Right hindlimb (tissue), 1 donor: Measurements from ENCODE around the gene NCAPG.
"Not testable (repeated sequence)": the region's sequence is repeated elsewhere in the genome, so short reads cannot be mapped to it uniquely, and the experiment has no call there.

ENCODE experiments used
- DNase-seq: peaks from one replicate; pipeline ENCODE4 v3.0.0-alpha.2; 2018

Gene NCAPG

DNA sequence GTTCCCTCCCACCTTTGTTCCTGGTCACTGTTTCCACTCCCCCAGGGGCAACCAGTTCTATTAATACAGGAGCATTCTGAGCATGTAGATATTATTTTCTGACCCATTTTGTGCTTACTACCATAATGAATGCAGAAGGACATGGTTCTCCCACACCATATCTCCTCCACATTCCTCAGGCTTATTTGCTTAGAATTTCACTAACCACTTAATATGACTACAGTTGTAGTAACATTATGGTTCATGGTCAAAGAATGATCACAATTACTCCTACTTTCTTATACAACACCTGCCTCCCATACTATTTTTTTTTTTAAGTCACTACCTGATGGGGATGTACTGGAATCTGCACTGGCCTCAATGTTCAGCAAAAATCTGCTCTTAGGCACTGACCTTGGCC, 21.8 kb upstream of the NCAPG start:
- DNase-seq: no peak

DNA sequence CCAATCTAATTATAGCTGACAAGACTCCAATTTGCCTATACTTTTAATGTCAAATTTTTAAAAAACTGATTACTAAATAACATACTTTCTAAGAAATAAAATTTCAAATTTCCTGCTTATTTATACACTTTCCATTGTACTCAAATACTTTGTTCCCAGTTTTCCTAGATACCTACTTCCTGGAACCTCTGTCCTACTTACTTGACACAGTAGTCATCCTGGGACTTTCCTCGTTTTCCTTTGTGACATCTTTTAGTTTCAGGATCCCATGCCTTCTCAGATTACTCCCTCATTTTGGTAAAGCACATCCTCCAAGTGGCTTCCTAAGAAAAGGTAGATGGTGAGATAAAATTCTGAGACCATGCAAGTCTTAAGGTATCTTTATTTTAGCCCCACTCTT, 16.0 kb upstream of the NCAPG start:
- no peak for DNase-seq

DNA sequence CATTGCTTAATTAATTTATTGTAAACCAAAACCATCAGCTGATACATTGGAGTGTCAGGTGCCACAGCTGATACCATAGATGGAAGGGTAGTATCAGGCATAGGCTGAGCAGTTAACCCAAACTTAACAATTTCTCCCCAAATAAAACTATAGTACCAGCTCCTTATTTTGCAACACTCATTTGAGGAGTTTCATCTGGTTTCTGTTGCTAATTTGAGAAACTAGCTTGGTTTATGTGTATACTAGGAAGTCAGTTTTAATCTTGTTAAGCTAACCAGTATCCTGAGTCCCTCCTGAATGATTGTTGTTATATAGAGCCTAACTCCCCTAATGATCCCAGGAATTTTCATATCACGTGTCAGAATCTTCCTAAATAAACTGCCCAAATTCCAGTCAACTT, 13.0 kb upstream of the NCAPG start:
- no peak for DNase-seq

DNA sequence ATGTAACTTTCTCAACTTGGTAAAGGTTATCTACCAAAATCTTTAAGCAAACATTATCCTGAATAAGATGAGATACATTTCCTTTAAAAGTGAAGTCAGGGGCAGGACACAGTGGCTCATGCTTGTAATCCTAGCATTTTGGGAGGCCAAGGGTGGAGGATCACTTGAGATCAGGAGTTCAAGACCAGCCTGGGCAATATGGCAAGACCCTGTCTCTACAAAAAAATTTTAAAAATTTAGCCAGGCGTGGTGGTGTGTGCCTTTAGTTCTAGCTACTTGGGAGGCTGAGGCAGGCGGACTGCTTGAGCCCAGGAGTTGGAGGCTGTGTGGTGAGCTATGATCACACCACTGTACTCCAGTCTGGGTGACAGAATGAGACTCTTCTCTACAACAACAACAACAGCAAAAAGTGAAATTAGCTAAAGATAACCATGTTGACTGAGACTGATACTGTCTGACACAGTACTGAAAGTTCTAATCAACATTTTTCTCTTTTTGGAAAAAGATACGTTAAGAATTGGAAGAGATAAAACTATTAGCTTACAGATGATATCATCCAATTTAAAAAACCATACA, 5.1 kb upstream of the NCAPG start:
- no peak for DNase-seq

DNA sequence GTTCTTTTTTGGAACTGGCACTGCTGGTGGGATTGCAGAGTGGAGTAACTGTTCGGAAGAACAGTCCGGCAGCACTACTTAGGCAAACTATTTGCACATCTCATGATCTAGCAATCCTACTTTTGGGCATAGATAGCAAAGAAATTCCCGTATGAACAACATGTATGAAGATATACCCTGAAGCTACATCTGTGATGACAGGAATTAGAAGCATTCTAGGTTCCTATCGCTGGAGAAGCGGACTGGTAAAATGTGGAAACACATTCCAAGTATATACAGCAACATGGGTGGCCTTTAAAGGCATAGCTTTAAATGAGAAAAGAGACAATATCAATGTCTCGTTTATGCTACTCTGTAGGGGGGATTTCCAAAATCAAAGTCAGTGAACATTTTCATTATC, 3.3 kb upstream of the NCAPG start:
- DNase-seq: no peak

DNA sequence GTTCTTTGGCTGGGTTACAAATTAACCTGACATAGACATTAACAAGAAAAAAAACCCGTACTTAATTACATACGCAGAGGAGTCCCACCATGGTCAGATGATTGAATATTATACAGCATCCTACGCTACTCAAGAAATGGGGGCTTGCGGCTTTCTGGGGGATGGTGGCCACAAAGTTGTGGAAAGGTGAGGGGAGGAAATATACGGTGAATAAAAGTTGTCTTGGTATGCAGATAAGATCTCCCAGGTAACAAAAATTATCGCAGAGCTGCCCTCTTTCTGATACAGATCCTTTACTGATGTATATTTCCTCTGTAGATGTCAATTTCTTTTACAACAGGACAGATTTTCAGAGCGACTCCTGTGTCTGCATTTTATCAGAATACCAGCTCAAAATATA, 1.1 kb upstream of the NCAPG start:
- DNase-seq: no peak

DNA sequence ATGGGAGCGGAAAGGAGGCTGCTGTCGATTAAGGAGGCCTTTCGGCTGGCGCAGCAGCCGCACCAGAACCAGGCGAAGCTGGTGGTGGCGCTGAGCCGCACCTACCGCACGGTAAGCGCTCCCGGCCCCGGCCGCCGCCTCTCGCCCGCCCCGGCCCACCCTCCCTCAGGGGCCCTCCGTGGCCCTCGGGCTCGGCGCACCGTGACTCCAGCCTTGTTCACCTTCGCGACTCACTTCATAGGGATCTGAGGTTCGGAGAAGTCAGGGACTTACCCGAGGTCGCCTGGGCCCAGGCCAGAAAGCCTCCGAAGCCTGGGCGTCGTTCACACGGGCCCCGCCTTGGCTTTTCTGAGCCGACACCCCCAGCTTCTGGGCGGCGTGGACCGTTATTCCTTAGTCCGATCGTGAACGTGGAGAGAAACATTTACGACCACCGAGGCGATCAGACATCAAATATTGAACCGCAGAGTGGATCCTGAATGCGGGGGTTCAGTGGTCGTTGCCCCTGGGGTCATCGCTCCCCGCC, 362 bp downstream of the NCAPG start:
- DNase-seq: no peak

DNA sequence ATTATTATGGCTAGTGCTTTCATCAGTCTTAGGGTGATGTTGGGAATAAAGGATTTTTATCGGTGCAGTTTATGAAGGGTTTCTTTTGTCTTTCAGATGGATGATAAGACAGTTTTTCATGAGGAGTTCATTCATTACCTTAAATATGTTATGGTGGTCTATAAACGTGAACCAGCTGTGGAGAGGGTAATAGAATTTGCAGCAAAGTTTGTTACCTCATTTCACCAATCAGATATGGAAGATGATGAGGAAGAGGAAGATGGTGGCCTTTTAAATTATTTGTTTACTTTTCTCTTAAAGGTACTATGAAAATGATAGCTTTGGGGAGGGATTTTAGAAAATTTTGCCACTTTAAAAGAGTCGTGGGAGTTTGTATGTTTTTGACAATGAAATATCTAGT, 1.3 kb downstream of the NCAPG start:
- no peak for DNase-seq

DNA sequence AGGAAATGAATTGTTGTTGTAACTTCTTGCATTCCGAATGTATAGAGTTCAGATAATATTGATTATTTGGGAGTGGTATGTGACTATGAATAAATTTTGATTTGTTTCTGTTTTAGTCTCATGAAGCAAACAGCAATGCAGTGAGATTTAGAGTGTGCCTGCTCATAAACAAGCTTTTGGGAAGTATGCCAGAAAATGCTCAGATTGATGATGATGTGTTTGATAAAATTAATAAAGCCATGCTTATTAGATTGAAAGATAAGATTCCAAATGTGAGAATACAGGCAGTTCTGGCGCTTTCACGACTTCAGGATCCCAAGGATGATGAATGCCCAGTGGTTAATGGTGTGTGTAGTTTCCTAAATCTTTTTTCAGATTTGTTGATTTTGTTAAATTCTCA, 2.0 kb downstream of the NCAPG start:
- DNase-seq: no peak

DNA sequence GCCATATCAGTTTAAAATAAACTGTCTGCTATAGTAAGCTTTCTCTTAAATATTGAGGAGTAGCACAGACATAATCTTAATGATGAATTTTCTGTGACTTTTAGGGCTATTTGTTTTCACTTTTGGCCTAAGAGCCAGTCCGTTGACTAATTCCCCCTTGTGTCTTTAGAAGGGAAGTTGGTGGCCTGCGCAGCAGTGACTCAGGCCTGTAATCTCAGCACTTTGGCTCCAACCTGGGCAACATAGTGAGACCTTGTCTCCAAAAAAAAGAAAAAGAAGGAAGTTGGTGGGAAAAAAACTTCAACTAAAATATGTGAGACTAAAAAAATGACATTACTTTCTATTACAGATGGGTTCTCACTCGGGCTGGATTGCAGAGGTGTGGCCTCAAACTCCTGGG, 3.4 kb downstream of the NCAPG start:
- DNase-seq: no peak

DNA sequence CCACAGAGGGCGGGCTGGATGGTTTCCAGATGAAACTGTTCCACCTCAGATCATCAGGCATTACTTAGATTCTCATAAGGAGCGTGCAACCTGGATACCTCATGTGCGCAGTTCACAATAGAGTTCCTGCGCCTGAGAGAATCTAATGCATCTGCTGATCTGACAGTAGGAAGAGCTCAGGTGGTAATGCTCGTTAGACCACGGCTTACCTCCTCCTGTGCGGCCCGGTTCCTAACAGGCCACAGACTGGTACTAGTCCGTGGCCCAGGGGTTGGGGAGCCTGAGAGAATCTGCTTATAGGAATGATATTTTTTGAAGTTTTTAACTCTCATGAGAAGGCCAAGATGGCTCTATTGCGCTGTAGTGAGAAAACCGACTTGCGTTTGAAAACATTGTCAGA, 5.4 kb downstream of the NCAPG start:
- DNase-seq: no peak

DNA sequence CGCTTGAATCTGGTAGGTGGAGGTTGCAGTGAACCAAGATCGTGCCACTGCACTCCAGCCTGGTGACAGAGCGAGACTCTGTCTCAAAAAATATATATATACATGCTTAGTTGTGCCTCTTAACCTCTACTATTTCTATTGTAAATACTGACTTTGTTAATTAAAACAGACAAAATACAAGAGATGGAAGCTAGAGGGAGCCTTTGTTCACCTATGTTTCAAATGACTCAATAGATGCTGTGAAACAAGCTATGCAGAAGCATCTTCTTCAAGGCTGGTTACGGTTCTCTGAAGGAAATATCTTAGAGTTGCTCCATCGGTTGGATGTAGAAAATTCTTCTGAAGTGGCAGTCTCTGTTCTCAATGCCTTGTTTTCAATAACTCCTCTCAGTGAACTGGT, 6.2 kb downstream of the NCAPG start:
- DNase-seq: no peak

DNA sequence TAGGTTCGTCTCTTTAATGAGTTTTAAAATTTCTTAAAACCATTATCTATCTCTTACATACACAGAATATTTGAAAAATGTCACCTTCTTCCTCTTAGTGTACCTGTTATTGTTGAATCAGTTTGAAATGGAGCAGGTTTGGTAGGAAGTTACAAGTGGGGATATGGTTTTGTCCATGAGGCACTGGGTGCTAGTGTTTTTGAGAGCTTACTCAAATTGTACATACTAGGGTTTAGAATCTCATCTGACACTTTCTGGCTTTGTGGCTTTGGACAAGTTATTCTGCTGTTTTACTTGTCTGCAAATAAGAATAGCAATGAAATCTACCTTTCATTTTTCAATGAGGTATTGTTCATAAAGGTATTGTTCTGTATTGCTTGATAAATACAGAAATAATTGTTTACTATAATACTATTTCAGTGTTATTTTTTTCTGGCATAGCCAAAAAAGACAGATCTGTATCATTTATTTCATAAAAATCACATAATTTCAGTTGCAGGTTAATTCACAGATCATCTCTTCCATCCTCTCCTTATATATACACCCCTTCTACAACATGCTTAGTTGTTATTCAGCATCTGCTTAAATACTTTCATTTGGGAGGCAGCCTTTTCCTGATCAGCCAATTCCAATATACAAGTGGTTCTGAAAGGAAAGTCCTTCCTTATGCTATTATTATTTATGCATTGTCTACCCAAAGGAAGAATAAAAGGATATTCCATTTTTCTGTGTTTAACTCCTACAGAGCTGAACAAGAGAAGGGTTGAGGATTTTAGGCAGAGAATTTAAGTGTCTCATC, 13.3 kb downstream of the NCAPG start:
- no peak for DNase-seq

DNA sequence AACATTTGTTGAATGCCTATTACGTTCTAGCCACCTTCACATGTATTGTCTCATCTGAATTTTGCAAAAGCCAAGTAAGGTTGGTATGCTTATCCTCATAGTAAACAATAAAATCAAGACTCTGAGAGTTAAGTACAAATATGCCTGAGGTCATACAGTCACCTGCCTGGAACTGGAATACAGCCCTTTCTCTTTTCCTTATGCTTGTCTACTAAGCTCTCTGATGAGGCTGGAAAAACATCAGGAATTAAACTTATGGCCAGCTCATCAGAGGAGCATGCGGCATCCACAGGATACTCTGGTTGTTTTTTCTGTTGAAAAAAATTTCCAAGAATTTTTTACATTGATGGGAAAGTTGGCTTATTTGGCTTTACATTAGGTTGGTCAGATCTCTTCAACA, 35.5 kb downstream of the NCAPG start:
- no peak for DNase-seq

DNA sequence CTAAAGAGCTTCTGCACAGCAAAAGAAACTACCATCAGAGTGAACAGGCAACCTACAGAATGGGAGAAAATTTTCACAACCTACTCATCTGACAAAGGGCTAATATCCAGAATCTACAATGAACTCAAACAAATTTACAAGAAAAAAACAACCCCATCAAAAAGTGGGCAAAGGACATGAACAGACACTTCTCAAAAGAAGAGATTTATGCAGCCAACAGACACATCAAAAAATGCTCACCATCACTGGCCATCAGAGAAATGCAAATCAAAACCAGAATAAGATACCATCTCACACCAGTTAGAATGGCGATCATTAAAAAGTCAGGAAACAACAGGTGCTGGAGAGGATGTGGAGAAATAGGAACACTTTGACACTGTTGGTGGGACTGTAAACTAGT, 39.5 kb downstream of the NCAPG start:
- DNase-seq: not testable (repeated sequence)

DNA sequence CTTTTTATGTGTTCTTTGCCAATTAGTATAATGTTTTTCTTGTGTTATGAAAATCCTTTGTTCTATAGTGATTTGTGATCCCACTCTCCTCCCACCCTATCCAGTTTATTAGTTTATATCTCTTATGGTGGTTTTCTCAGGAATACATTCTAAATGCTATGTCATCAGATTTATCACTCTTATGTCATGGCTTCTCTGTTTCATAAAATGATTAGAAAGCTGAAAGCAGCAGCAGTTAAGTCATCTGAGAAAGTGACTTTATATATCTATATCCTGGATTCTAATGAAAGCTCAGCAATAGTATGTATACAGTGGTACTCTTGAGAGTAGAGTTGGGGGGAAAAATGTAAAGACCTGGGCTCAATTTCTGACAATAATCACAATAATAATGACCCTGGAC, 41.2 kb downstream of the NCAPG start:
- DNase-seq: no peak

DNA sequence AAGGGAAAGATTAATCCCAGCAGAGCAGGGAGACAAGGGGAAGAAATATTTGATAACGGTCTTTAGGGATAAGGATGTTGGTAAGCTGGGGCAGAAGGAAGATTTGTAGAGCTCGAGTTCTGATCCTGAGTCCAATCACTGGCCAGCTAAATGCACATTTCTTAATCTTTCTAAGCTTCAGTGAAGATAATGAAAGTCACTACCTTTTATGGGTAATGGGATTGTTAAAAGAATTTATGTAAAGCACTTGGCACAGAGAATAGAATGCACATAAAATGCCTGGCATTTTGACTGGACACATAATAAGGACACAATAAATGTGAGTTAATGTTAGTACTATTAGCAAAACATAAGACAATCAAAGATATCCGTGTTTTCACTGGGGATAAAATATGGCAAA, 43.3 kb downstream of the NCAPG start:
- no peak for DNase-seq

DNA sequence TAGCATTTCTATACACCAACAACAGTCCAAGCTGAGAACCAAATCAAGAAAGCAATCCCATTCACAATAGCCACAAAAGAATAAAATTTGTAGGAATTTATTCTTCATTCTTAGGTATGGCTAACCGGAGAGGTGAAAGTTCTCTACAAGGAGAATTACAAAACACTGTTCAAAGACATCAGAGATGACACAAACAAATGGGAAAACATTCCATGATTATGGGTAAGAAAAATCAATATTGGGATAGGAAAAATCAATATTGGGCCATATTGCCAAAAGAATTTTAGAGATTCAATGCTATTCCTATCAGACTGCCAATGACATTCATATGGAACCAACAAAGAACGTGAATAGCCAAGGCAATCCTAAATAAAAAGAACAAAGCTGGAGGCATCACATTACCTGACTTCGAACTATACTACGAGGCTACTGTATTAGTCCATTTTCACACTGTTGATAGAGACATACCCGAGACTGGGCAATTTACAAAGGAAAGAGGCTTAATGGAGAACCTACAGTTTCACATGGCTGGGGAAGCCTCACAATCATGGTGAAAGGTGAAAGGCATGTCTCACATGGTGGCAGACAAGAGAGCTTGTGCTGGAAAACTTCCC, 49.1 kb downstream of the NCAPG start:
- no peak for DNase-seq

DNA sequence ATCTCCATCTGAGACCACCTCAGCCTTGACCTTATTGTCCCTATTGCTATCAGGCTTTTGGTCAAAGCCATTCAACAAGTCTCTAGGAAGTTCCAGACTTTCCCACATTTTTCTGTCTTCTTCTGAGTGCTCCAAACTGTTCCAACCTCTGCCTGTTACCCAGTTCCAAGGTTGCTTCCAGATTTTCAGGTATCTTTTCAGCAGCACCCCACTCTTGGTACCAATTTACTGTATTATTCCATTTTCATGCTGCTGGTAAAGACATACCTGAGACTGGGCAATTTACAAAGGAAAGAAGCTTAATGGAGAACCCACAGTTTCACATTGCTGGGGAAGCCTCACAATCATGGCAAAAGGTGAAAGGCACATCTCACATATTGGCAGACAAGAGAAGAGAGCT, 51.1 kb downstream of the NCAPG start:
- not testable (repeated sequence) for DNase-seq

DNA sequence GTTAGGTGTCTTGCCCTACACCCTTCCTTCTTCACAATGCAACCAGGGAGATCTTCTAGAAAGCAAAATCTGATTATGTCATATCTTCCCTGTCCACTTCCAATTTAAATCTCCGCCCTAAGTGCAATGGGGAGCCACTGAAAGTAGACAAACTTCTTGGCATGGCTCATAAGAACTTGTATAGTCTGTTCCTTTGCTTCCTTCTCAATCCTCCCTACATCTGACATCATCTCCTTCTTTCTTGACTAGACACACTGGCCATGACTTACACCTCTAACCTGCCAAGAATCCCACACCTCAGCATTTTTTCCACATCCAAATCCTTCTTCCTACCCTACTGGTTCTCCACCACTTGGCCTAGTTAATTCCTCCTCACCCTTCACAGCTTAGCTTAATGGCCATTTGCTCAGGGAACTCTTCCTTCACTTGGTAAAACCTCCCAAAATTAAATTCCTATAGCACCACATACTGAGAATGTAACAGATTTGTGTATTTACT, 55.1 kb downstream of the NCAPG start:
- DNase-seq: no peak

DNA sequence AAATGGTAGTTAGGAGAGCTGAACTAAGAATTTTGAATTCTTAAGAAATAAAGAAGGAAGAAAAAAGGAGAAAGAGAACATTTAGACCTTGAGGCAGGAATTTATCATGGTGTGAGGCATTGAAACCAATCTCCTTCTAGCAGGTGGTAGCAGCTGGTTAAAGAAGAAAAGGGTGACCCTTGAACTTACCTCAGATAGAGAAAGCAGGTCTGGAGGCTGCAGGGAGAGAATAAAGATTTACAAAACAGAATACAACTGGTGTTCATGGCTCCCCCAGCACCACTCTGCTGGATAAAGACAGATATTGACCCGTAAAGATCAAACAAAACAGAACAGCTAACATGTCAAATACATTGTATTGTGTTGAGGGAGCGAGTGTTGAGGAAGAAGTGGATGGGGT, 56.0 kb downstream of the NCAPG start:
- DNase-seq: no peak

DNA sequence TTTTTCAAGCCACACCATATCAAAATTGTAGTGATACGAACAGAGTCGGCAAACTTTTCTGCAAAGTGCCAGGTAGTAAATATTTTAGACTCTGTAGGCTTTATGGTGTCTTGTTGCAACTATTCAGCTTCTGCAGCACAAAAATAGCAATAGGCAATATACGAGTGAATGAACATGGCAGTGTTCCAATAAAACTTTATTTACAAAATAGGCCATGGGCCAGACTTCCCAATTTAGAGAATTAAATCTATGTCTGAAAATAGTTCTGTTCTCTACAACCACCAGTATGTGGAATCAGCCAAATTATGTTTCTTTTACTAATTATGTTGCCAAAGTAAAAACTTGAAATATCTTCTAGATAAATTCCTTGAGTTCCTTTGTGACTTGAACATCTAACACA, 56.5 kb downstream of the NCAPG start:
- no peak for DNase-seq

DNA sequence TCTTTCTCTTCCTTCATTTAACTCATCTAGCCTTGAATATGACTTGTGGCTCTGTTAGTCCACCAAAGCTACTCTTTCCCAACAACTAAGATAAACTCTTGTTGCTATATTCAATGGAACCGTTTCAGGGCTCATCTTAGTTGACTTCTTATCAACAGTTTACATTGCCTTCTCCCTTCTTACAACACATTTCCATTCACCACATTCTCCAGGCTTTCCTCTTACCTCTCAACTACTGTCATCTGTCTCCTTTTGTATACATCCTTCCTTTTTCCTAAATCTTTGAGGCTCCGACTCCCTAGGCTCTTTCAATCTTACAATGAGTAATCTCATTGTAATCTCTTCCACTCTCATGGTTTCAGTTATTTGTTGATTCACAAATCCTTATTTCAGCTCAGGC, 58.5 kb downstream of the NCAPG start:
- no peak for DNase-seq

DNA sequence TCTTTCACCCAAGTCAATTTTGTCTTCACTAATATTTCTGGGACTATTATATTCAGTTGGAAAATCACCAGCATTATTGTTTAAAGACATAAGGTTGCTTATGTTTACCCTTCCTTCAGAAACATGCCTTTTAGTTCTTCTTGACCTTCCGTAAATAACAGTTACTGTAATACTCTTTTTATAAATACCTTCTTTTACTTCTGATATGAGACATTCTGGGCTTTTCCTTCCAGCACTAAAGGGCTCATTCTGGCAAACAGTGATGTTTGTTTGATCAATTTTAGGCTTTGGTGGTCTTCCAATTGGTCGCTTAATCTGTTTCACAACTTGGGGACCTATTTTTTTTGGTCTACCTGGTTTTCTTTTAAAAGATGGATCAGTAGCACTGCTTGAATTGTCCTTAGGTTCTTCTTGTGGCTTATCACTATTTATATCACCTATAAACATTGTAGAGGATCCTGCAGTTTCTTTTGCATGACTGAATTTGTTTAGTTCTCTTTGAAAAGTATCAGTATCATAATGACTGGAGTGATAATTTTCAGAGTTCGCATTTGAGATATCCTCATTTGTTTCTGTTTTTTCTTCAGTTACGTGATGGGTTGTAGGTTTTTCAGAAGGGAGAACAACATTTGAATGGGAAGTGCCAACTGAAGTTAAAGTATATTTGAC, 64.8 kb downstream of the NCAPG start:
- no peak for DNase-seq
